ENCODE data around the gene PKMYT1. TPM values are rescaled to one million over a fixed set of nuclear protein-coding genes. Genes with fewer than 3 reads are reported as not detected.
A peak's percentile ranks its signal among the peaks of the same experiment; 100 is the strongest.

PKMYT1 gene
- total RNA-seq, 2 experiments from 2014 or later, result 123 to 134 TPM

- H3K36me3 Mint-ChIP-seq, result peaks cover 10% of the 10 kb centered on the region
- no peaks in the 10 kb centered on the region for H3K9me3 Mint-ChIP-seq
- H3K27me3 Mint-ChIP-seq, result peaks cover under 1% of the 10 kb centered on the region
- POLR2A ChIA-PET, result interaction anchor here (0.9 kb wide), 1 partner anchor 111 kb away, joined by 4 read pairs; the partner anchor contains the start of gene ZNF213
- DNase-seq, result peak; percentile 98
- peak within 1 kb of the TSS; percentile 91 for H3K4me3 Mint-ChIP-seq
- CTCF ChIA-PET, result interaction anchor here (0.9 to 17.0 kb wide), 6 partner anchors 6 to 72 kb away, joined by 3 to 412 read pairs (median 3); partner anchors contain the start of gene CLDN9
- intact Hi-C loops (cut with micrococcal nuclease), result loop anchor here (1.0 to 5.0 kb wide), 4 partner anchors 20 to 238 kb away; partner anchors contain the start of gene FLYWCH1
- peak within 1 kb of the TSS; percentile 96 for H3K27ac Mint-ChIP-seq
- H3K4me1 Mint-ChIP-seq (ENCODE audit: low read depth), result peaks cover 45% of the 10 kb centered on the region
Measured at GRCh38 chr16:3023669-3024478, 43.6 kb upstream of the PKMYT1 start, which contains the start of the genes HCFC1R1 and THOC6. TSS of gene HCFC1R1 (minus strand) at chr16:3023942. CDS start at chr16:3023941, 1 bp downstream. TSS of gene THOC6 (plus strand) at chr16:3024035. CDS start at chr16:3024327, 292 bp downstream.

- H3K4me3 Mint-ChIP-seq, result peak overlapping the region; percentile 91
- no peaks in the 10 kb centered on the region for H3K27me3 Mint-ChIP-seq
- POLR2A ChIA-PET, result interaction anchor here (0.9 to 1.1 kb wide), 2 partner anchors 51 to 111 kb away, joined by 3 to 4 read pairs; partner anchors contain the start of gene ZNF213
- H3K4me1 Mint-ChIP-seq (ENCODE audit: low read depth), result peaks cover 45% of the 10 kb centered on the region
- H3K36me3 Mint-ChIP-seq, result peaks cover 10% of the 10 kb centered on the region
- H3K9me3 Mint-ChIP-seq, result no peaks in the 10 kb centered on the region
- H3K27ac Mint-ChIP-seq, result peak overlapping the region; percentile 96
- DNase-seq, result peak; percentile 48
- intact Hi-C loops (cut with micrococcal nuclease), result loop anchor here (2.0 to 5.0 kb wide), 3 partner anchors 77 to 239 kb away; partner anchors contain the start of gene FLYWCH1
- CTCF ChIA-PET, result interaction anchor here (0.9 to 17.0 kb wide), 5 partner anchors 6 to 109 kb away, joined by 3 to 412 read pairs (median 3); partner anchors contain the start of gene CLDN9
Measured at GRCh38 chr16:3023415-3023668, 43.1 kb upstream of the PKMYT1 start.

- Mint-ChIP-seq H3K4me1 (ENCODE audit: low read depth) (peaks cover 47% of the 10 kb centered on the region), H3K9me3 (no peaks in the 10 kb centered on the region), H3K27ac (peak overlapping the region; percentile 96), H3K27me3 (no peaks in the 10 kb centered on the region), H3K4me3 (peak overlapping the region; percentile 91), H3K36me3 (peaks cover 10% of the 10 kb centered on the region)
- CTCF ChIA-PET, result interaction anchor here (0.7 to 17.0 kb wide), 7 partner anchors 7 to 166 kb away, joined by 3 to 412 read pairs (median 3); partner anchors contain the start of gene CLDN9
- intact Hi-C loops (cut with micrococcal nuclease), result loop anchor here (2.0 to 5.0 kb wide), 3 partner anchors 78 to 239 kb away; partner anchors contain the start of gene FLYWCH1
- DNase-seq, result no peak
- POLR2A ChIA-PET, result interaction anchor here (0.9 to 1.6 kb wide), 4 partner anchors 8 to 112 kb away, joined by 3 to 4 read pairs (median 4); partner anchors contain the start of gene ZNF213
Measured at GRCh38 chr16:3022684-3023414, 42.6 kb upstream of the PKMYT1 start.

GRCh38 chr16:3022208-3022683, 42.0 kb upstream of the PKMYT1 start:
- DNase-seq, result peak; percentile 96
- Mint-ChIP-seq H3K9me3 (no peaks in the 10 kb centered on the region), H3K4me3 (peak overlapping the region; percentile 91), H3K27me3 (no peaks in the 10 kb centered on the region), H3K27ac (peak overlapping the region; percentile 96), H3K4me1 (ENCODE audit: low read depth) (peaks cover 47% of the 10 kb centered on the region), H3K36me3 (peaks cover 10% of the 10 kb centered on the region)
- ChIA-PET CTCF (interaction anchor here (0.7 to 17.0 kb wide), 6 partner anchors 8 to 167 kb away, joined by 3 to 412 read pairs (median 6); partner anchors contain the start of gene CLDN9), POLR2A (interaction anchor here (0.9 to 1.7 kb wide), 6 partner anchors 9 to 112 kb away, joined by 3 to 7 read pairs (median 4); partner anchors contain the start of gene ZNF213)
- intact Hi-C loops (cut with micrococcal nuclease), result loop anchor here (2.0 to 5.0 kb wide), 3 partner anchors 79 to 240 kb away; partner anchors contain the start of gene FLYWCH1

- intact Hi-C loops (cut with micrococcal nuclease), result loop anchor here (2.0 to 5.0 kb wide), 4 partner anchors 51 to 241 kb away; partner anchors contain the start of gene FLYWCH1
- peaks cover 47% of the 10 kb centered on the region for H3K4me1 Mint-ChIP-seq (ENCODE audit: low read depth)
- CTCF ChIA-PET, result interaction anchor here (1.7 to 17.0 kb wide), 4 partner anchors 8 to 108 kb away, joined by 5 to 412 read pairs (median 46); partner anchors contain the start of gene CLDN9
Measured at GRCh38 chr16:3021449-3022207, 41.4 kb upstream of the PKMYT1 start.

GRCh38 chr16:3020604-3021448, 40.6 kb upstream of the PKMYT1 start:
- CTCF ChIA-PET, result interaction anchor here (1.4 to 17.0 kb wide), 6 partner anchors 9 to 114 kb away, joined by 3 to 412 read pairs (median 6); partner anchors contain the start of genes CLDN9 and ZNF213
- no peaks in the 10 kb centered on the region for H3K9me3 Mint-ChIP-seq
- intact Hi-C loops (cut with micrococcal nuclease), result loop anchor here (1.0 to 5.0 kb wide), 4 partner anchors 17 to 241 kb away; partner anchors contain the start of gene FLYWCH1
- H3K4me1 Mint-ChIP-seq (ENCODE audit: low read depth), result peaks cover 47% of the 10 kb centered on the region
- peak overlapping the region; percentile 91 for H3K4me3 Mint-ChIP-seq
- peaks cover 2% of the 10 kb centered on the region for H3K27me3 Mint-ChIP-seq
- peaks cover 2% of the 10 kb centered on the region for H3K36me3 Mint-ChIP-seq
- DNase-seq, result peak; percentile 77
- peak overlapping the region; percentile 96 for H3K27ac Mint-ChIP-seq
- POLR2A ChIA-PET, result interaction anchor here (0.6 to 1.9 kb wide), 7 partner anchors 8 to 128 kb away, joined by 3 to 11 read pairs (median 4); partner anchors contain the start of genes FLYWCH1 and ZNF213

More at GRCh38 chr16:3021449-3022207, 41.4 kb upstream of the PKMYT1 start:
- Mint-ChIP-seq H3K36me3 (peaks cover 5% of the 10 kb centered on the region), H3K27me3 (no peaks in the 10 kb centered on the region), H3K27ac (peak overlapping the region; percentile 96), H3K9me3 (no peaks in the 10 kb centered on the region), H3K4me3 (peak overlapping the region; percentile 91)
- POLR2A ChIA-PET, result interaction anchor here (0.9 to 1.9 kb wide), 7 partner anchors 7 to 113 kb away, joined by 3 to 11 read pairs (median 4); partner anchors contain the start of gene ZNF213
- peak; percentile 92 for DNase-seq

GRCh38 chr16:3020247-3020603, 40.0 kb upstream of the PKMYT1 start, which contains the start of gene TNFRSF12A:
TSS of gene TNFRSF12A (plus strand) at chr16:3020368. CDS start at chr16:3020398, 30 bp downstream.
- H3K36me3 Mint-ChIP-seq, result peaks cover 2% of the 10 kb centered on the region
- H3K4me1 Mint-ChIP-seq (ENCODE audit: low read depth), result peaks cover 47% of the 10 kb centered on the region
- peak; percentile 82 for DNase-seq
- ChIA-PET CTCF (interaction anchor here (1.4 to 17.0 kb wide), 5 partner anchors 10 to 115 kb away, joined by 3 to 412 read pairs (median 5); partner anchors contain the start of genes CLDN9 and ZNF213), POLR2A (interaction anchor here (0.6 to 1.9 kb wide), 3 partner anchors 9 to 129 kb away, joined by 3 to 11 read pairs (median 4); partner anchors contain the start of gene FLYWCH1)
- intact Hi-C loops (cut with micrococcal nuclease), result loop anchor here (1.0 to 5.0 kb wide), 4 partner anchors 16 to 242 kb away; partner anchors contain the start of gene FLYWCH1
- H3K27me3 Mint-ChIP-seq, result peaks cover 2% of the 10 kb centered on the region
- H3K27ac Mint-ChIP-seq, result peak within 1 kb of the TSS; percentile 96
- no peaks in the 10 kb centered on the region for H3K9me3 Mint-ChIP-seq
- peak within 1 kb of the TSS; percentile 91 for H3K4me3 Mint-ChIP-seq

- CTCF ChIA-PET, result interaction anchor here (1.4 to 17.0 kb wide), 4 partner anchors 10 to 115 kb away, joined by 3 to 412 read pairs (median 45); partner anchors contain the start of genes CLDN9 and ZNF213
- no peak for DNase-seq
Measured at GRCh38 chr16:3019594-3020246, 39.5 kb upstream of the PKMYT1 start.

More at GRCh38 chr16:3019594-3020246, 39.5 kb upstream of the PKMYT1 start:
- Mint-ChIP-seq H3K27ac (peak overlapping the region; percentile 56), H3K4me1 (ENCODE audit: low read depth) (peaks cover 47% of the 10 kb centered on the region), H3K27me3 (peaks cover 2% of the 10 kb centered on the region), H3K36me3 (peaks cover 2% of the 10 kb centered on the region), H3K4me3 (peak overlapping the region; percentile 91), H3K9me3 (no peaks in the 10 kb centered on the region)
- POLR2A ChIA-PET, result interaction anchor here (0.6 to 1.9 kb wide), 3 partner anchors 9 to 108 kb away, joined by 3 to 11 read pairs (median 3); partner anchors contain the start of gene FLYWCH1
- intact Hi-C loops (cut with micrococcal nuclease), result loop anchor here (1.0 to 5.0 kb wide), 4 partner anchors 15 to 243 kb away; partner anchors contain the start of gene FLYWCH1

Data from activated CD4-positive, alpha-beta memory T cell treated with anti-CD3 and anti-CD28 coated beads for 36 hours (primary cell).